Activated naive CD8-positive, alpha-beta T cell treated with anti-CD3 and anti-CD28 coated beads for 36 hours (primary cell): ENCODE data around the gene CHMP4B. TPM values are rescaled to one million over a fixed set of nuclear protein-coding genes. Genes with fewer than 3 reads are reported as not detected.

Experiments used
- DNase-seq: peaks from one replicate; pipeline ENCODE4 v3.0.0; 2021
- H3K27ac Mint-ChIP-seq: one replicate; pipeline ENCODE4 v1.8.0; 2022; ENCODE audit warnings: mild to moderate bottlenecking, moderate library complexity, mixed read lengths
- H3K27me3 Mint-ChIP-seq: one replicate; pipeline ENCODE4 v1.8.0; 2022; ENCODE audit warnings: mild to moderate bottlenecking, mixed read lengths
- H3K36me3 Mint-ChIP-seq: one replicate; pipeline ENCODE4 v1.8.0; 2021; ENCODE audit warnings: mild to moderate bottlenecking, mixed read lengths
- H3K4me1 Mint-ChIP-seq: one replicate; pipeline ENCODE4 v1.8.0; 2021; ENCODE audit warnings: mixed read lengths
- H3K4me3 Mint-ChIP-seq: one replicate; pipeline ENCODE4 v1.8.0; 2022; ENCODE audit warnings: mild to moderate bottlenecking, moderate library complexity, mixed read lengths
- H3K9me3 Mint-ChIP-seq: one replicate; pipeline ENCODE4 v1.8.0; 2022; ENCODE audit warnings: mixed read lengths
- total RNA-seq, 2 experiments: library from RNA; stranded (reverse); gene quantifications; one replicate each; pipeline ENCODE4 v1.2.3, GENCODE V29; 2021

CHMP4B gene
- total RNA-seq, 2 experiments from 2014 or later = 90.6 to 95.5 TPM

DNA sequence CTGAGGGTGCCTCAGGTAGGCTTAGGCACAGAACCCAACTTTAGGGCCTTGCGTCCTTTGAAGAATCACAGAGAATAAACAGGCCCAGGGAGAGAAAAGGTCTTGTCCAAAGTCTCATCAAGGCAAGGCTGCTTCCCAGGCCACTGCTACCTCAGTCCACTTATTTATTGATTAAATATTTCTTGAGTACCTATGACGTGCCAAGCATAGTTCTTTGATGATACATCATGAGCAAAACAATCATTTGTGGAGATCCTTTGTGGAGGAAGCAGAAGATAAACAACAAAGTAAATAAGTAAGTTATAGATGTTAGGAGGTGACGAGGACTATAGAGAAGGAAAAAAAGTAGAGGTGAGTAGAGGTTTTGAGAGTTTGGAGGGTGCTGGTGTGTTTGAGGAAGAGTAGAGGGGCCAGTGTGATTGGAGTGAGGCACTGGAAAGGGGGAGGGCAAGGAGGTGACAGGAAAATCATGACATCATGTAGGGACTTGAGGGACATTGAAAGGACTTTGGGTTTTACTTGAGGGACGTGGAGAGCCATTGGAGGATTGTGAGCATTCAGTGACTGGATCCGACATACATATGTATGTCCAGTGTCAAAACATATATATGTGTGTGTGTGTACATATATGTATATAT, 14.1 kb upstream of the CHMP4B start:
- Mint-ChIP-seq H3K4me1 (peaks cover 2% of the 10 kb centered on the region), H3K4me3 (no peak overlapping the region), H3K9me3 (no peaks in the 10 kb centered on the region), H3K27me3 (no peaks in the 10 kb centered on the region), H3K36me3 (no peaks in the 10 kb centered on the region), H3K27ac (no peak overlapping the region)
- DNase-seq = no peak

DNA sequence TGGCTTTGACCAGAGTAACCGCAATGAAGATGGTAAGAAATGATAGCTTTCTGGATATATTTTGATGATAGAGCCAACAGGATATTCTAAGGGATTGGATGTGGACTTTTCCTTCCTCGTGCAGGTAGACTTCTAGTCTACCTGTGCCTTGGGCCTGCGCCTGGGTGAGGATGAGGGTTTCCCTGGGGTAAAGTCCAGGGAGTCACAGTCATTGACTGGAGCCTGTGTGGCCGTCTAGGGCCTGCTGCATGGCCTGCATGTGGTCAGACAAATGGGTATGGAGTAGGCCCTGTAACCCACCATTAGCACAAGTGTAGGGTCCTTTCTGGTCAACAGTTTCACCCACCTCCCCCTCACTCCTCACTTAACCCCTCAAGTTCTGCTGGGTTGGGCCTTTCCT, 12.7 kb upstream of the CHMP4B start:
- no peaks in the 10 kb centered on the region for H3K4me1 Mint-ChIP-seq
- no peaks in the 10 kb centered on the region for H3K27me3 Mint-ChIP-seq
- H3K9me3 Mint-ChIP-seq = no peaks in the 10 kb centered on the region
- no peak overlapping the region for H3K4me3 Mint-ChIP-seq
- no peak for DNase-seq
- no peak overlapping the region for H3K27ac Mint-ChIP-seq
- H3K36me3 Mint-ChIP-seq = no peaks in the 10 kb centered on the region

GRCh38 chr20:33803921-33804337, 7.2 kb upstream of the CHMP4B start:
- H3K27me3 Mint-ChIP-seq = no peaks in the 10 kb centered on the region
- DNase-seq = no peak
- no peaks in the 10 kb centered on the region for H3K9me3 Mint-ChIP-seq
- H3K27ac Mint-ChIP-seq = no peak overlapping the region
- no peaks in the 10 kb centered on the region for H3K4me1 Mint-ChIP-seq
- no peaks in the 10 kb centered on the region for H3K36me3 Mint-ChIP-seq
- no peak overlapping the region for H3K4me3 Mint-ChIP-seq

- H3K36me3 Mint-ChIP-seq = peaks cover 17% of the 10 kb centered on the region
- no peak overlapping the region for H3K27ac Mint-ChIP-seq
- no peaks in the 10 kb centered on the region for H3K9me3 Mint-ChIP-seq
- DNase-seq = no peak
- H3K4me1 Mint-ChIP-seq = peaks cover 13% of the 10 kb centered on the region
- no peaks in the 10 kb centered on the region for H3K27me3 Mint-ChIP-seq
- H3K4me3 Mint-ChIP-seq = no peak overlapping the region
These were observed 2.8 kb upstream of the CHMP4B start for GRCh38 chr20:33808388-33808787.

DNA sequence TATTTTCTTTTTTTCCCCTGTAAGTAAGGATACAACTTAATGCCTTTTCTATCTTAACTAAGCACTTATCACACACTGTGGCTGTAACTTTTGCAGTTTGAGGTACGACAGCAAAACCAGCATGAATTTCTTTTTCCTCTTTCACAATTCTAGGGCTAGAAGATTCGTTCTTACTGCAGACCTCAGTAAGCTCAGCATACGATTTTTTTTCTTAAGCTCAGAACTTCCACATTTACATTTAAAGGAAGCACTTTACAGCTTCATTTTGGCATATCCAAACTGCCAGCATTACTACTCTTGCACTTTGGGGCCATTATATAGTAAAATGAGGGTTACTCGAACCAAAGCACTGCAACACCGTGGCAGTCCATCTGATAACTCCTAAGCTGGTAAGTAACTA, 889 bp upstream of the CHMP4B start:
- H3K9me3 Mint-ChIP-seq = no peaks in the 10 kb centered on the region
- H3K4me3 Mint-ChIP-seq = no peak overlapping the region
- no peaks in the 10 kb centered on the region for H3K27me3 Mint-ChIP-seq
- H3K27ac Mint-ChIP-seq = no peak overlapping the region
- peaks cover 33% of the 10 kb centered on the region for H3K36me3 Mint-ChIP-seq
- no peak for DNase-seq
- H3K4me1 Mint-ChIP-seq = peaks cover 30% of the 10 kb centered on the region

- H3K27me3 Mint-ChIP-seq = no peaks in the 10 kb centered on the region
- peak overlapping the region; percentile 98 for H3K4me3 Mint-ChIP-seq
- DNase-seq = peak; percentile 23
- H3K9me3 Mint-ChIP-seq = no peaks in the 10 kb centered on the region
- peak overlapping the region; percentile 97 for H3K27ac Mint-ChIP-seq
- peaks cover 38% of the 10 kb centered on the region for H3K36me3 Mint-ChIP-seq
- H3K4me1 Mint-ChIP-seq = peaks cover 39% of the 10 kb centered on the region
These were observed 616 bp downstream of the CHMP4B start for GRCh38 chr20:33811776-33812151.

DNA sequence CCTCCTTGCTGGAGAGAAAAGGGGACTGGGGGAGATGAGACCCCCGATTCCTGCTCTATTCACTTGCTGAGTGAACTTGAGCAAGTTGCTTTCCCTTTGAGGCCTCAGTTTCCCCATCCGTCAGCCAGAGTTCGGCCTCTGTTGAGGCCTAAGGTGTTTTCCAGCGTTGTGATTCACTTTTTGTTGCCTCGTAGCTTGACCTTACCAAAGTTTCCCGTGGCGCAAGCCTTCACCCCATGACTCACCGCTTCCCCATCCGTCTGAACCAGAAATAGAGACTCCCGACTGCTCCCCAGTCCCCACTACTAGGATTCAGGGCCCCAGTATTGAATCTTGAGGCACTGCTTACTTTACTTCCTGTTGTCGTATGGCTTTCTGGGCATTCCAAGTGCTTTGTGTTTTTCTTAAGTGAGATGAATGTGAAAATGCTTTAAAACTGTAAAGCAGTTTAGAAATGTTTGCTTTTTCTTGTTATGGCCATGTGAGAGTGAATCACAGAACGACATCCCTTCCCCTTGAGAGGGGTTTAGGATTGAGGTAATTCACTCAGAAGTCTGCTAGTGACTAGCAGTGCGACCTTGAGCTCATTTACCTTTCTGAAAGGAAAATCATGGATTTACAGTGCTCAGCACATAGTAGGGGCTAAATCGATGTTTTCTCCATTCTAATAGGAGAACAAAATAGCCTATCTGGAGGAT, 1.2 kb downstream of the CHMP4B start:
- Mint-ChIP-seq H3K27me3 (no peaks in the 10 kb centered on the region), H3K4me1 (peaks cover 41% of the 10 kb centered on the region)

GRCh38 chr20:33812908-33813462, 1.8 kb downstream of the CHMP4B start:
- Mint-ChIP-seq H3K27me3 (no peaks in the 10 kb centered on the region), H3K9me3 (no peaks in the 10 kb centered on the region), H3K4me3 (peak overlapping the region; percentile 98), H3K4me1 (peaks cover 47% of the 10 kb centered on the region), H3K27ac (peak overlapping the region; percentile 97), H3K36me3 (peaks cover 40% of the 10 kb centered on the region)
- no peak for DNase-seq

More for the DNA sequence above, 1.2 kb downstream of the CHMP4B start:
- DNase-seq = peak; percentile 44
- Mint-ChIP-seq H3K36me3 (peaks cover 38% of the 10 kb centered on the region), H3K27ac (peak overlapping the region; percentile 97), H3K4me3 (peak overlapping the region; percentile 98), H3K9me3 (no peaks in the 10 kb centered on the region)

- Mint-ChIP-seq H3K9me3 (no peaks in the 10 kb centered on the region), H3K4me1 (peaks cover 56% of the 10 kb centered on the region), H3K4me3 (peak overlapping the region; percentile 15), H3K27me3 (no peaks in the 10 kb centered on the region), H3K27ac (peak overlapping the region; percentile 36), H3K36me3 (peaks cover 42% of the 10 kb centered on the region)
- no peak for DNase-seq
These were observed 3.1 kb downstream of the CHMP4B start for GRCh38 chr20:33814238-33814712.

- H3K9me3 Mint-ChIP-seq = no peaks in the 10 kb centered on the region
- H3K27me3 Mint-ChIP-seq = no peaks in the 10 kb centered on the region
- no peak overlapping the region for H3K4me3 Mint-ChIP-seq
- H3K36me3 Mint-ChIP-seq = peaks cover 43% of the 10 kb centered on the region
- H3K27ac Mint-ChIP-seq = no peak overlapping the region
- H3K4me1 Mint-ChIP-seq = peaks cover 64% of the 10 kb centered on the region
- DNase-seq = no peak
These were observed 4.5 kb downstream of the CHMP4B start for GRCh38 chr20:33815671-33816070.

GRCh38 chr20:33816191-33816590, 5.0 kb downstream of the CHMP4B start:
- no peak for DNase-seq
- peaks cover 43% of the 10 kb centered on the region for H3K36me3 Mint-ChIP-seq
- no peak overlapping the region for H3K27ac Mint-ChIP-seq
- H3K4me1 Mint-ChIP-seq = peaks cover 64% of the 10 kb centered on the region
- H3K9me3 Mint-ChIP-seq = no peaks in the 10 kb centered on the region
- H3K27me3 Mint-ChIP-seq = no peaks in the 10 kb centered on the region
- no peak overlapping the region for H3K4me3 Mint-ChIP-seq

GRCh38 chr20:33817411-33817810, 6.3 kb downstream of the CHMP4B start:
- H3K4me3 Mint-ChIP-seq = no peak overlapping the region
- no peak overlapping the region for H3K27ac Mint-ChIP-seq
- no peaks in the 10 kb centered on the region for H3K27me3 Mint-ChIP-seq
- peaks cover 36% of the 10 kb centered on the region for H3K36me3 Mint-ChIP-seq
- peaks cover 65% of the 10 kb centered on the region for H3K4me1 Mint-ChIP-seq
- DNase-seq = no peak
- H3K9me3 Mint-ChIP-seq = no peaks in the 10 kb centered on the region

DNA sequence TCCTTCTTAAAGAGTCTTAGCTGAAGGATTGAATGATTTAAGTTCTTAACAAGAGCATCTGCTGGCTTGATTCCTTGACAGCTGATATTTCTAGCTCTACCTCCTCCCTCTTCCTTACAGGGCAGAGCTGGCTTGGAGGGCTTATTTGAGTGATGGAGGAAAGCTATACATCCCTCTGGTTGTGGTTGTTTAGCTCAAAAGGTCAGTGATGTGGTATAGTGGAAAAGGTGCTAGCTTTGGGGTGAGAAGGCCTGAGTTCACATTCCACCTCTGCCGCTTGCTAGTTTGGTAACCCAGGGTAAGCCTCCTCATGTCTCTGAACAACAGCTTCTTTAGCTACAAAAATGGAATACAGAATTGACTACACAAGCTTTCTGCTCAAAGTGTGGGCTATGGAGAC, 8.3 kb downstream of the CHMP4B start:
- Mint-ChIP-seq H3K27ac (peak overlapping the region; percentile 17), H3K27me3 (no peaks in the 10 kb centered on the region), H3K4me1 (peaks cover 63% of the 10 kb centered on the region), H3K9me3 (no peaks in the 10 kb centered on the region), H3K4me3 (no peak overlapping the region), H3K36me3 (peaks cover 23% of the 10 kb centered on the region)
- no peak for DNase-seq

DNA sequence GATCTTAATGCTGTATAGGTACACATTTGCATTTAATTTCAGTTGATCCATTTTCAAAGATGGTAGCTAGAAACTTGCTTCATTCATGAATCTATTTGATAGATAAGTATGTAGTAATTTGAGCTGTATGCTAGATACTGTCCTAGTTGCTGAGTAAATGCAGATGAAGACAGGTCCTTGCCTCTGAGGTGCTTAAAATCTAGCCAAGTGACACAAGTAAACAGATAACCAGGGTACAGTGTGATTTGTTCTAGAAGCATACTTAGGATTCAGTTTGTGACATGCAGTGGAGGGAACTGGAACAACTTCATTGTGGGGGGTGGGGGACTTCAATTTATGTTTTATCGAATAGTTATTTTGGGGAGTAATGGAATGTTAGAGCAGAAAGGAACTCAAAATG, 9.2 kb downstream of the CHMP4B start:
- no peak overlapping the region for H3K4me3 Mint-ChIP-seq
- DNase-seq = no peak
- peaks cover 66% of the 10 kb centered on the region for H3K4me1 Mint-ChIP-seq
- H3K27ac Mint-ChIP-seq = no peak overlapping the region
- no peaks in the 10 kb centered on the region for H3K27me3 Mint-ChIP-seq
- no peaks in the 10 kb centered on the region for H3K9me3 Mint-ChIP-seq
- peaks cover 20% of the 10 kb centered on the region for H3K36me3 Mint-ChIP-seq

DNA sequence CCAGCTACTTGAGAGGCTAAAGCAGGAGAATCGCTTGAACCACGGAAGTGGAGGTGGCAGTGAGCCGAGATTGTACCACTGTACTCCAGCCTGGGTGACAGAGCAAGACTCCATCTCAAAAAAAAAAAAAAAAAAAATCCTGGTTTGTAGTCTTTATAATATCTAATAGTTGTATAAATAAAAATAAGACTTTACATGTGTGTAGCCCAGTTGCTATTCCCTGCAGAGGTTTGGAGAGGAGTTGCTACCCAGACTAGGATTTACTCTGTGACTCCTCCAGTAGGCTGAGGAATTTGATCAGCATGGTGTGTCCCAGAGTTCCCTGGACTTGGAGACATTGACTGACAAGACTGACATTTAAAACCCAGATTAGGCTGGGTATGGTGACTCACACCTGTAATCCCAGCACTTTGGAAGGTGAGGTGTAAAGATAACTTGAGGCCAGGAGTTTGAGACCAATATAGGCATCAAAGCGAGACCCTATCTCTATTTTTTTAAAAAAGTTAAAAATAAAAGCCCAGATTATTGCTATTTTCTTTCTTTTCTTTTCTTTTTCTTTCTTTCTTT, 10.2 kb downstream of the CHMP4B start:
- Mint-ChIP-seq H3K9me3 (no peaks in the 10 kb centered on the region), H3K27me3 (no peaks in the 10 kb centered on the region), H3K4me1 (peaks cover 67% of the 10 kb centered on the region), H3K36me3 (peaks cover 18% of the 10 kb centered on the region), H3K27ac (no peak overlapping the region), H3K4me3 (no peak overlapping the region)
- DNase-seq = no peak
